Astrocyte (in vitro differentiated cells and primary cell): ENCODE results near the gene SLC37A4. TPM values are rescaled to one million over a fixed set of nuclear protein-coding genes. Genes with fewer than 3 reads are reported as not detected.

Experiments used
- DNase-seq: peaks from one replicate; pipeline ENCODE4 v3.0.0-alpha.2; 2010; ENCODE audit warnings: low read depth
- FAIRE-seq: peaks from 2 replicates; lab custom pipeline; 2011; peaks lifted over from hg19 to GRCh38; lab: Jason Lieb, UNC
- H2AFZ ChIP-seq: 2 replicates; pipeline ENCODE4 v1.6.0; 2012; ENCODE audit warnings: low read depth, low read length, inconsistent platforms
- H3K27ac ChIP-seq: 2 replicates; pipeline ENCODE4 v1.5.1; 2011; ENCODE audit warnings: low read depth, low read length, inconsistent platforms
- H3K27me3 ChIP-seq: 2 replicates; pipeline ENCODE4 v1.6.0; 2011; ENCODE audit warnings: low read length, inconsistent platforms; ENCODE audit not compliant: insufficient read depth
- H3K36me3 ChIP-seq: 2 replicates; pipeline ENCODE4 v1.5.1; 2011; ENCODE audit warnings: low read length, inconsistent platforms; ENCODE audit not compliant: insufficient read depth
- H3K4me1 ChIP-seq: 2 replicates; pipeline ENCODE4 v1.5.1; 2011; ENCODE audit warnings: low read length, inconsistent platforms; ENCODE audit not compliant: insufficient read depth
- H3K4me2 ChIP-seq: 2 replicates; pipeline ENCODE4 v1.6.0; 2012; ENCODE audit warnings: low read length, inconsistent platforms
- H3K4me3 ChIP-seq: 2 replicates; pipeline ENCODE4 v1.5.1; 2011; ENCODE audit warnings: low read depth, mild to moderate bottlenecking, low read length, inconsistent platforms; ENCODE audit not compliant: insufficient read depth
- H3K79me2 ChIP-seq: 2 replicates; pipeline ENCODE4 v1.6.0; 2012; ENCODE audit warnings: mild to moderate bottlenecking, low read length, inconsistent platforms; ENCODE audit not compliant: insufficient read depth
- H3K9ac ChIP-seq: 2 replicates; pipeline ENCODE4 v1.6.0; 2012; ENCODE audit warnings: mild to moderate bottlenecking, low read length, inconsistent platforms
- H3K9me3 ChIP-seq: 2 replicates; pipeline ENCODE4 v1.5.1; 2012; ENCODE audit warnings: low read depth, mild to moderate bottlenecking, low read length, inconsistent platforms; ENCODE audit not compliant: insufficient read depth
- H4K20me1 ChIP-seq: 2 replicates; pipeline ENCODE4 v1.6.0; 2012; ENCODE audit warnings: low read length, inconsistent platforms; ENCODE audit not compliant: insufficient read depth
- H3K27ac Mint-ChIP-seq: one replicate; pipeline ENCODE4 v1.8.0; 2021; ENCODE audit warnings: mild to moderate bottlenecking, mixed read lengths; ENCODE audit not compliant: unreplicated experiment
- H3K27me3 Mint-ChIP-seq: one replicate; pipeline ENCODE4 v1.8.0; 2021; ENCODE audit warnings: low read depth, mixed read lengths; ENCODE audit not compliant: unreplicated experiment
- H3K36me3 Mint-ChIP-seq: one replicate; pipeline ENCODE4 v1.8.0; 2021; ENCODE audit warnings: low read depth, mixed read lengths; ENCODE audit not compliant: unreplicated experiment
- H3K4me1 Mint-ChIP-seq: one replicate; pipeline ENCODE4 v1.8.0; 2021; ENCODE audit warnings: low read depth, mixed read lengths; ENCODE audit not compliant: unreplicated experiment
- H3K4me3 Mint-ChIP-seq: one replicate; pipeline ENCODE4 v1.8.0; 2021; ENCODE audit warnings: mild to moderate bottlenecking, moderate library complexity, mixed read lengths; ENCODE audit not compliant: unreplicated experiment
- H3K9me3 Mint-ChIP-seq: one replicate; pipeline ENCODE4 v1.8.0; 2021; ENCODE audit warnings: mild to moderate bottlenecking, mixed read lengths; ENCODE audit not compliant: unreplicated experiment
- EZH2 ChIP-seq: IDR thresholded peaks from 2 replicates; pipeline ENCODE4 v1.6.1; 2012; ENCODE audit warnings: mild to moderate bottlenecking, low read length, inconsistent platforms; ENCODE audit not compliant: insufficient read depth
- total RNA-seq: library from RNA; stranded (reverse); gene quantifications from 2 replicates; pipeline ENCODE4 v1.2.1, GENCODE V29; 2021
- TF ChIP-seq, protein P1 (sequence below): IDR thresholded peaks from 2 replicates; pipeline ENCODE4 v1.5.1; 2011; ENCODE audit warnings: low read depth, mild to moderate bottlenecking, inconsistent platforms, low read length, moderate library complexity; ENCODE audit not compliant: insufficient read depth

SLC37A4 gene
- total RNA-seq, 1 donor from 2014 or later, result 8.7 TPM

DNA sequence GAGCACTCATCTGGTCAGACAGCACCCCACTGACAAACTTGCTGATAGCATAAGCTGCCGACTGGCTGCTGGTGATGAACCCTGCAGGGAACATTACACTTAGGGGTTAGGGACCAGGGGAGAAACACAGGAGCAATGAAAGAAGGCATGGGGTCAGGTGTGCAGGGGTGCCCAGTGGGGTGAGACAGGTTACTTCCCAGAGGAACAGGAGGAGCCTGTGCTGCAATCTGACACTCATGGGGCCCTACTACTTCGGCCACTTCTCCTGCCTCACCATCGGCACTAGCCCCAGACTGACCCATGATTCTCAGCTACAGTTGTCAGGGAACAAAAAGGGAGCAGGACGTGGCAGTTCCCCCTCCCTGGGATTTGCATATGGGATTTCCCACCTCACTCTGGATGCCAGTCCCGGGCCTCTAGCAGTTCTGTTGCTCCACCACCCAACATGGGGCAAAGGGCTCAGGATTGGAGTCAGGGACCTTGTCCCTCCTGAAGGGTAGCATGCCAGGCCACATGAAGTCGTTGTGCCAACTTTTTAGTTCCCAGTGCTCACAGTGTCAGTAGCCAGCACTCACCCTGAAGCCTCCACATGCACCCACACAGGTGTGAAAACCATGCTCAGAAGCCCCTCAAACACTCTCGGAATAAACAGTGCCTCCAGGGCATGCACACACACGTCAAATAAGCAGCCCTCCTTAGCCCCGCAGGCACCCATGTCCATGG lies 2.2 kb downstream of the SLC37A4 start:
- Histone ChIP-seq H3K4me1 (peaks cover 5% of the 10 kb centered on the region), H3K9me3 (no peaks in the 10 kb centered on the region), H3K4me3 (no peak overlapping the region), H4K20me1 (peaks cover 17% of the 10 kb centered on the region), H3K79me2 (no peaks in the 10 kb centered on the region), H3K27ac (no peak overlapping the region), H3K4me2 (no peak overlapping the region), H2AFZ (no peak overlapping the region), H3K9ac (no peak overlapping the region), H3K36me3 (peaks cover 2% of the 10 kb centered on the region), H3K27me3 (no peaks in the 10 kb centered on the region)
- Mint-ChIP-seq H3K4me3 (peak overlapping the region; percentile 75), H3K27ac (peak overlapping the region; percentile 75), H3K27me3 (no peaks in the 10 kb centered on the region), H3K4me1 (peaks cover 18% of the 10 kb centered on the region), H3K36me3 (peaks cover 23% of the 10 kb centered on the region), H3K9me3 (no peaks in the 10 kb centered on the region)
- TF ChIP-seq EZH2, result no peak
- TF ChIP-seq, protein P1, sequence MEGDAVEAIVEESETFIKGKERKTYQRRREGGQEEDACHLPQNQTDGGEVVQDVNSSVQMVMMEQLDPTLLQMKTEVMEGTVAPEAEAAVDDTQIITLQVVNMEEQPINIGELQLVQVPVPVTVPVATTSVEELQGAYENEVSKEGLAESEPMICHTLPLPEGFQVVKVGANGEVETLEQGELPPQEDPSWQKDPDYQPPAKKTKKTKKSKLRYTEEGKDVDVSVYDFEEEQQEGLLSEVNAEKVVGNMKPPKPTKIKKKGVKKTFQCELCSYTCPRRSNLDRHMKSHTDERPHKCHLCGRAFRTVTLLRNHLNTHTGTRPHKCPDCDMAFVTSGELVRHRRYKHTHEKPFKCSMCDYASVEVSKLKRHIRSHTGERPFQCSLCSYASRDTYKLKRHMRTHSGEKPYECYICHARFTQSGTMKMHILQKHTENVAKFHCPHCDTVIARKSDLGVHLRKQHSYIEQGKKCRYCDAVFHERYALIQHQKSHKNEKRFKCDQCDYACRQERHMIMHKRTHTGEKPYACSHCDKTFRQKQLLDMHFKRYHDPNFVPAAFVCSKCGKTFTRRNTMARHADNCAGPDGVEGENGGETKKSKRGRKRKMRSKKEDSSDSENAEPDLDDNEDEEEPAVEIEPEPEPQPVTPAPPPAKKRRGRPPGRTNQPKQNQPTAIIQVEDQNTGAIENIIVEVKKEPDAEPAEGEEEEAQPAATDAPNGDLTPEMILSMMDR, result no peak
- DNase-seq (no peak), FAIRE-seq (no peak)

DNA sequence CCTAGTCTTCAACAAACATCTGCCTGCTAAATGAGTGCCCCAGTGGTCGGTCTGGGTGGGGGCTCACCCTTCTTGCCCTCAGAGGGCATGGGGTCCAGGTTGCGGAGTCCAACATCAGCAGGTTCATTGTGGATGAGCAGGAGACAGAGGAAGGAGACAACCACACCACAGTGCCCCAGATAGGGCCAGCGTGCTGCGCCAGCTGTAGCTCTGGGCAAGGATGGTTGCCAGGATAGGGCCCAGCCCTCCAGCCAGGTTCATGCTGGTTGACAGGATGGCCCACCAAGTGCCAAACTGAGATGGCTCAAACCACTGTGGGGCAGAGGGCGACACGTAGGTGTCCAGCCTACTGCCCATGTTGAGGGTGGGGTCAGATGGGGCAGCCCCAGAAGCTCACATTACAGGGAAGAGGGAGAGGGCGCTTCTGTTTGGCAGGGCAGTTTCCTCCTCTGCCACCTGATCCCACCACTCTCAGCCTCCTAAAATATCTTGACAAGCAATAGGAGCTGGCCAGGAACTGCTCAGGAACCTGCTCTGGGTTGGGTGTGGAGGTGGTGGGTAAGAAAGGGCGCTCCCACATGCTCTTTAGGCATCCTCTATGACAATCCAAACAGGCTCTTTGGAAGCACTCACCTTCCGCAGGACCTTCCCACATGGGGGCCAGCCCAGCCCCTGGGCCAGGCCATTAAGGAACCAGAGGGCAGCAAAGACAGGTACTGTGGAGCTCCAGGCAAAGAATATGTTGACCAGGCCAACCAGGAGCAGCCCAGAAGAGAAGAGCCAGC lies 2.9 kb downstream of the SLC37A4 start:
- Histone ChIP-seq H3K4me1 (peaks cover 5% of the 10 kb centered on the region), H4K20me1 (peaks cover 24% of the 10 kb centered on the region), H3K79me2 (peaks cover under 1% of the 10 kb centered on the region), H3K36me3 (peaks cover 6% of the 10 kb centered on the region), H3K4me2 (no peak overlapping the region), H3K9ac (no peak overlapping the region), H3K9me3 (no peaks in the 10 kb centered on the region), H3K27me3 (no peaks in the 10 kb centered on the region), H3K27ac (no peak overlapping the region), H3K4me3 (no peak overlapping the region), H2AFZ (no peak overlapping the region)
- H3K9me3 Mint-ChIP-seq, result no peaks in the 10 kb centered on the region
- H3K27me3 Mint-ChIP-seq, result no peaks in the 10 kb centered on the region
- DNase-seq, result no peak
- peaks cover 20% of the 10 kb centered on the region for H3K4me1 Mint-ChIP-seq
- no peak overlapping the region for H3K4me3 Mint-ChIP-seq
- FAIRE-seq, result no peak
- no peak overlapping the region for H3K27ac Mint-ChIP-seq
- no peak for TF ChIP-seq EZH2
- TF ChIP-seq, protein P1, result no peak
- H3K36me3 Mint-ChIP-seq, result peaks cover 26% of the 10 kb centered on the region
